Suprapubic skin (tissue), 4 donors: Measurements from ENCODE around the gene IGLON5.

ENCODE experiments used
- POLR2A ChIP-seq, 2 donors: fragments of 450-650 bp; IDR thresholded peaks; one replicate each; pipeline ENCODE4 v1.6.1; 2017; ENCODE audit warnings: antibody characterized with exemption in 2 of 2, mild to moderate bottlenecking in 2 of 2, moderate library complexity in 2 of 2
- POLR2AphosphoS5 ChIP-seq, 3 donors: sonication (generic); formaldehyde crosslinking; IDR thresholded peaks; one replicate each; pipeline ENCODE4 v1.6.1; 2017; ENCODE audit warnings: antibody characterized with exemption in 3 of 3
- TF ChIP-seq, protein P1 (sequence below), 2 donors: fragments of 200-600 bp in 1 of 2; fragments of 450-650 bp in 1 of 2; sonication (generic) in 1 of 2; IDR thresholded peaks; one replicate each; pipeline ENCODE4 v1.5.1; 2016 to 2019; ENCODE audit warnings: antibody characterized with exemption in 2 of 2, mild to moderate bottlenecking in 1 of 2, moderate library complexity in 1 of 2

DNA sequence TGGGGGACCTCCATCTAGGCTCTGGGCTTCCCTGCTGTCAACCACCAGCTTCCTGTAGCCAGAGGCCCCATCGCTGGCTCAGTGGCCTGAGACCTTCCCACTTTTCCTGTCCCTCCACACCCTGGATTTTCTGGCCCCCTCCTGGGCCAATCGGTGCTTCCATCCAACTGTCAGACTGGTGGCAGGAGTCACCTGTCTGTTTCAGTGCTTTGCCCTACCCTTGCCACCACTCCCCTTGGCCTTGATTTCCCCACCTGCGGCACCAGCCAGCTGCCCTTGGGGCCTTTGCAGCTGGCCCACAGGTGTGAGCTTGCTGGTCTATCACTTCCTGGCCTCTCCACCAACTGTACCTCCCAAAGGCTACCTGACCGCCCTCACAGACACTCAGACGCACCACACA, 18.0 kb downstream of the IGLON5 start:
- TF ChIP-seq, protein P1, sequence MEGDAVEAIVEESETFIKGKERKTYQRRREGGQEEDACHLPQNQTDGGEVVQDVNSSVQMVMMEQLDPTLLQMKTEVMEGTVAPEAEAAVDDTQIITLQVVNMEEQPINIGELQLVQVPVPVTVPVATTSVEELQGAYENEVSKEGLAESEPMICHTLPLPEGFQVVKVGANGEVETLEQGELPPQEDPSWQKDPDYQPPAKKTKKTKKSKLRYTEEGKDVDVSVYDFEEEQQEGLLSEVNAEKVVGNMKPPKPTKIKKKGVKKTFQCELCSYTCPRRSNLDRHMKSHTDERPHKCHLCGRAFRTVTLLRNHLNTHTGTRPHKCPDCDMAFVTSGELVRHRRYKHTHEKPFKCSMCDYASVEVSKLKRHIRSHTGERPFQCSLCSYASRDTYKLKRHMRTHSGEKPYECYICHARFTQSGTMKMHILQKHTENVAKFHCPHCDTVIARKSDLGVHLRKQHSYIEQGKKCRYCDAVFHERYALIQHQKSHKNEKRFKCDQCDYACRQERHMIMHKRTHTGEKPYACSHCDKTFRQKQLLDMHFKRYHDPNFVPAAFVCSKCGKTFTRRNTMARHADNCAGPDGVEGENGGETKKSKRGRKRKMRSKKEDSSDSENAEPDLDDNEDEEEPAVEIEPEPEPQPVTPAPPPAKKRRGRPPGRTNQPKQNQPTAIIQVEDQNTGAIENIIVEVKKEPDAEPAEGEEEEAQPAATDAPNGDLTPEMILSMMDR (IDR thresholded peaks at IDR 0.05) = no peak
- no peak for TF ChIP-seq POLR2A (IDR thresholded peaks at IDR 0.05)
- no peak for TF ChIP-seq POLR2AphosphoS5 (IDR thresholded peaks at IDR 0.05)
